ENCODE data around the gene SULF2. TPM values are rescaled to one million over a fixed set of nuclear protein-coding genes. Genes with fewer than 3 reads are reported as not detected.

Gene SULF2
- total and polyA plus RNA-seq, 2 donors (not counting 1 experiment from before 2014, with no cell fraction given) = 1.2 to 1.7 TPM

DNA sequence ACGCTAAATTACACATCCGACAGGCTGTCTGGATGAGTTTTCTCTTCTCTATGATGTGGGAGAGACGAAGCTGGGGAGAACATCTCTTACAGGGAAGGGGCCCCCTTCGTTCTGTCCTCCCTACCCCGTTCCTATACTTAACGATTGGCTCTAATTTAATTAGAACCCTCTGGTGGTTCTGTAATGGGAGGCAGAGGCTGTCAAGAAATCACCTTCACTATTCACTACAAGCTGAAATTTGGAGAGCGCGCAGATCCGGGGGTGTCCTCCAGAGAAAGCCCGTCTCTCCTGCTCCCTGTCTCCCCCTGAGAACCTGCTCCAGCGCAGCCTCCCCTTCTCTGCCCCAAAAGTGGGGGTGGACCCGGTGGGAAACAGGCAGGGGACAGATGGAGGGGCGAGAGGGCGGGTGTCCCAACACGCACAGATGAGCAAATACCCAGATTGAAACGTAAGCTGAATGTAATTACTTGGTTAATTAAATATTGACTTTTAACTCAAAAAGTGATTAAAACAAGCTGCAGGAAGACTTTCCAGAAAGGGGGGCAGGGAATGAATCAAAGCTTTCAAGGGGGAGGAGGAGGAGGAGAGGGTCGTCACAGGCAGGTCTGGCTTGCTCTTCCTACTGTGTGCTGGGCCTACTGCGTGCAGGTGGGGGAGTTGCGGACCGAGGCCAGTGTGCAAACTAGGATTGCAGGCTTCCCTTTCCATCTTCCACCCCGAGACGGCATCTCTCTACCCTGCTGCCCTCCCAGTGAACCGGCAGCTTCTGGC, 1.3 kb downstream of the SULF2 start:
- Histone ChIP-seq H3K27me3 (replicated peaks in 1 of 4; ENCODE audit: control extremely low read depth in 1 of 4, control insufficient read depth in 3 of 4, insufficient read depth in 4 of 4, low read length in 3 of 4) (peaks cover 0 to 43% (median 25%) of the 10 kb centered on the region in 4 experiments), H4K20me1 (ENCODE audit: control insufficient read depth, insufficient read depth, low read length, poor library complexity, severe bottlenecking) (no peaks in the 10 kb centered on the region), H3K9ac (ENCODE audit: low read length) (peak overlapping the region; percentile 51), H3K4me2 (replicated peaks; ENCODE audit: low read depth, low read length, poor library complexity, severe bottlenecking) (peak overlapping the region; percentile 88), H2AFZ (ENCODE audit: insufficient read depth, low read depth, low read length, poor library complexity, severe bottlenecking) (peak overlapping the region; percentile 13), H3K27ac (ENCODE audit: low read length in 2 of 2) (no peak overlapping the region), H3K4me1 (ENCODE audit: control insufficient read depth in 2 of 2, insufficient read depth in 2 of 2, low read length in 2 of 2) (peaks cover 19 to 25% of the 10 kb centered on the region in 2 donors), H3K9me3 (ENCODE audit: control extremely low read depth in 1 of 3, control insufficient read depth in 2 of 3, insufficient read depth in 1 of 3, low read length in 2 of 3) (no peaks in the 10 kb centered on the region), H3K4me3 (ENCODE audit: control extremely low read depth in 1 of 5, extremely low read depth in 1 of 5, insufficient read depth in 1 of 5, low read depth in 2 of 5, low read length in 4 of 5) (peak overlapping the region in 3 of 5 experiments; percentile 36 to 65 (median 57)), H3K79me2 (ENCODE audit: control insufficient read depth, insufficient read depth, low read length) (no peaks in the 10 kb centered on the region), H3K36me3 (replicated peaks in 1 of 2; ENCODE audit: control extremely low read depth in 1 of 2, control insufficient read depth in 1 of 2, extremely low read depth in 1 of 2, insufficient read depth in 2 of 2, low read length in 1 of 2) (peaks cover 0 to 1% of the 10 kb centered on the region in 2 experiments)
- intact Hi-C loops (cut with micrococcal nuclease) = no loop called here
- WGBS (ENCODE audit: insufficient coverage) = 32% methylated on average over 10 of the region's 23 CpGs
- H3K4me1 Mint-ChIP-seq = peaks cover 23% of the 10 kb centered on the region
- no peaks in the 10 kb centered on the region for H3K9me3 Mint-ChIP-seq (ENCODE audit: insufficient read depth)
- DNase-seq (no peak), ATAC-seq (ENCODE audit: low read depth) (no peak)
- ChIA-PET CTCF (interaction anchor here (0.6 to 2.5 kb wide), 5 partner anchors 10 to 837 kb away, joined by 3 to 11 read pairs (median 3); no protein-coding TSS in a partner anchor), POLR2A (no interaction called here)
- no peak overlapping the region for H3K27ac Mint-ChIP-seq
- peaks cover 49% of the 10 kb centered on the region for H3K27me3 Mint-ChIP-seq
- no peak for TF ChIP-seq EZH2 (IDR thresholded peaks at IDR 0.05; ENCODE audit: borderline replicate concordance, insufficient read depth, low read depth, low read length, poor library complexity, severe bottlenecking)
- TF ChIP-seq, protein P1, sequence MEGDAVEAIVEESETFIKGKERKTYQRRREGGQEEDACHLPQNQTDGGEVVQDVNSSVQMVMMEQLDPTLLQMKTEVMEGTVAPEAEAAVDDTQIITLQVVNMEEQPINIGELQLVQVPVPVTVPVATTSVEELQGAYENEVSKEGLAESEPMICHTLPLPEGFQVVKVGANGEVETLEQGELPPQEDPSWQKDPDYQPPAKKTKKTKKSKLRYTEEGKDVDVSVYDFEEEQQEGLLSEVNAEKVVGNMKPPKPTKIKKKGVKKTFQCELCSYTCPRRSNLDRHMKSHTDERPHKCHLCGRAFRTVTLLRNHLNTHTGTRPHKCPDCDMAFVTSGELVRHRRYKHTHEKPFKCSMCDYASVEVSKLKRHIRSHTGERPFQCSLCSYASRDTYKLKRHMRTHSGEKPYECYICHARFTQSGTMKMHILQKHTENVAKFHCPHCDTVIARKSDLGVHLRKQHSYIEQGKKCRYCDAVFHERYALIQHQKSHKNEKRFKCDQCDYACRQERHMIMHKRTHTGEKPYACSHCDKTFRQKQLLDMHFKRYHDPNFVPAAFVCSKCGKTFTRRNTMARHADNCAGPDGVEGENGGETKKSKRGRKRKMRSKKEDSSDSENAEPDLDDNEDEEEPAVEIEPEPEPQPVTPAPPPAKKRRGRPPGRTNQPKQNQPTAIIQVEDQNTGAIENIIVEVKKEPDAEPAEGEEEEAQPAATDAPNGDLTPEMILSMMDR (IDR thresholded peaks at IDR 0.05) = no peak
- H3K4me3 Mint-ChIP-seq = peak overlapping the region; percentile 73
